ENCODE results near the gene FAAP100.

GRCh38 chr17:81500047-81500446 is 52.1 kb downstream of the FAAP100 start:
- no peak for TF ChIP-seq CTCF (conservative IDR thresholded peaks at IDR 0.05; ENCODE audit: low read length)
- no peak for TF ChIP-seq EZH2phosphoT487 (IDR thresholded peaks at IDR 0.05; ENCODE audit: borderline replicate concordance)

All from Loucy (cell line).